OCI-LY7 (cell line): ENCODE results near the gene HDAC10.

Experiments used
- CTCF ChIP-seq: fragments of 200-600 bp; sonication (generic); conservative IDR thresholded peaks from 2 replicates; pipeline ENCODE4 v1.5.1; 2014; ENCODE audit warnings: mild to moderate bottlenecking, antibody characterized with exemption, low read length, moderate library complexity, mixed read lengths
- EZH2phosphoT487 ChIP-seq: fragments of 200-600 bp; sonication (generic); IDR thresholded peaks from 2 replicates; pipeline ENCODE4 v1.6.1; 2018; ENCODE audit warnings: low read depth, borderline replicate concordance, mild to moderate bottlenecking, mixed run types, antibody characterized with exemption, low read length, moderate library complexity, mixed read lengths

- no peak for TF ChIP-seq CTCF
- TF ChIP-seq EZH2phosphoT487, result no peak
These were observed 31.9 kb downstream of the HDAC10 start for GRCh38 chr22:50218996-50219727.
